HCT116 (cell line): ENCODE results near the gene CADPS2. TPM values are rescaled to one million over a fixed set of nuclear protein-coding genes. Genes with fewer than 3 reads are reported as not detected.
A peak's percentile ranks its signal among the peaks of the same experiment; 100 is the strongest.

Experiments used
- ATAC-seq: fragments of 200-7000 bp; cut with Tn5 transposase; 2 replicates; pipeline ENCODE4 v1.9.1; 2020; ENCODE audit warnings: mild to moderate bottlenecking, moderate library complexity
- BruUV-seq: library from RNA; stranded (reverse); fragments of 400-500 nt; replicated peaks from 2 replicates; lab custom pipeline; 2021; lab: Mats Ljungman, UMichigan
- CTCF ChIA-PET: fragments of 300-600 bp; sonication (Branson Sonifier 250); formaldehyde crosslinking; loops from one replicate; lab custom pipeline; 2021; ENCODE audit warnings: antibody characterized with exemption; lab: Charles Lee
- POLR2A ChIA-PET: fragments of 300-600, 350-600 bp; sonication (Branson Sonifier 250); formaldehyde crosslinking; loops from one replicate; lab custom pipeline; 2021; ENCODE audit warnings: antibody characterized with exemption; lab: Charles Lee
- RAD21 ChIA-PET, 2 experiments: fragments of 300-600 bp; sonication (Branson Sonifier 250); formaldehyde crosslinking; loops; one replicate each; lab custom pipeline; 2023; ENCODE audit warnings: low total read pairs in 2 of 2; ENCODE audit not compliant: uncharacterized antibody in 2 of 2, unreplicated experiment in 2 of 2, low non-redundant PET in 1 of 2; lab: Charles Lee
- DNase-seq: peaks from one replicate; pipeline ENCODE4 v3.0.0-alpha.2; 2010; ENCODE audit warnings: low read depth, low spot score
- H2AFZ ChIP-seq: fragments of 200-600 bp; shearing (Covaris generic), sonication (generic); 2 replicates; pipeline ENCODE4 v1.6.1; 2017; ENCODE audit warnings: low read depth, mixed run types, mixed read lengths, antibody characterized with exemption, low read length; ENCODE audit not compliant: poor library complexity, severe bottlenecking
- H3K27ac ChIP-seq: 2 replicates; pipeline ENCODE4 v1.5.1; 2012; ENCODE audit warnings: low read depth, low read length
- H3K27me3 ChIP-seq: fragments of 200-600 bp; sonication (generic); 2 replicates; pipeline ENCODE4 v1.6.1; 2016; ENCODE audit warnings: mixed run types, low read length, mixed read lengths; ENCODE audit not compliant: insufficient read depth
- H3K36me3 ChIP-seq, 2 experiments: fragments of 200-500 bp in 1 of 2; fragments of 200-600 bp in 1 of 2; sonication (Bioruptor generic) in 1 of 2; sonication (generic) in 1 of 2; 2 replicates each; pipeline versions ENCODE4 v1.5.1 to v1.6.1; 2014 to 2016; ENCODE audit warnings: low read length in 2 of 2, inconsistent platforms in 1 of 2, mixed read lengths in 1 of 2, mixed run types in 1 of 2; ENCODE audit not compliant: insufficient read depth in 2 of 2, control insufficient read depth in 1 of 2
- H3K4me1 ChIP-seq, 2 experiments: fragments of 200-600 bp in 1 of 2; sonication (generic) in 1 of 2; 2 replicates each; pipeline versions ENCODE4 v1.5.1 to v1.6.1; 2012 to 2017; ENCODE audit warnings: low read length in 2 of 2, inconsistent platforms in 1 of 2, mild to moderate bottlenecking in 1 of 2, mixed read lengths in 1 of 2, mixed run types in 1 of 2, moderate library complexity in 1 of 2; ENCODE audit not compliant: insufficient read depth in 2 of 2, control insufficient read depth in 1 of 2
- H3K4me2 ChIP-seq: fragments of 200-600 bp; sonication (generic); 2 replicates; pipeline ENCODE4 v1.6.1; 2017; ENCODE audit warnings: mixed run types, low read length, mixed read lengths
- H3K4me3 ChIP-seq, 2 experiments: fragments of 200-600 bp in 1 of 2; sonication (generic) in 1 of 2; replicated peaks in 1 of 2; 2 replicates each; pipeline ENCODE4 v1.5.1; 2011 to 2016; ENCODE audit warnings: low read length in 2 of 2, control low read depth in 1 of 2, low read depth in 1 of 2, mild to moderate bottlenecking in 1 of 2, mixed read lengths in 1 of 2, mixed run types in 1 of 2
- H3K79me2 ChIP-seq: fragments of 200-600 bp; sonication (generic); 2 replicates; pipeline ENCODE4 v1.6.1; 2017; ENCODE audit warnings: mild to moderate bottlenecking, mixed run types, low read length, moderate library complexity, mixed read lengths; ENCODE audit not compliant: insufficient read depth
- H3K9ac ChIP-seq: fragments of 200-600 bp; sonication (generic); 2 replicates; pipeline ENCODE4 v1.6.1; 2016; ENCODE audit warnings: low read length, mixed read lengths
- H3K9me2 ChIP-seq: fragments of 200-600 bp; sonication (generic), shearing (Covaris generic); 2 replicates; pipeline ENCODE4 v1.6.1; 2017; ENCODE audit warnings: mixed run types, mild to moderate bottlenecking, moderate library complexity; ENCODE audit not compliant: insufficient read depth
- H3K9me3 ChIP-seq, 2 experiments: fragments of 200-500 bp in 1 of 2; fragments of 200-600 bp in 1 of 2; sonication (Bioruptor generic) in 1 of 2; sonication (generic) in 1 of 2; 2 replicates each; pipeline ENCODE4 v1.6.1; 2014 to 2017; ENCODE audit warnings: low read length in 2 of 2, mixed read lengths in 2 of 2, inconsistent platforms in 1 of 2, low read depth in 1 of 2, mild to moderate bottlenecking in 1 of 2, mixed run types in 1 of 2, moderate library complexity in 1 of 2; ENCODE audit not compliant: control insufficient read depth in 1 of 2, insufficient read depth in 1 of 2
- H4K20me1 ChIP-seq: fragments of 200-600 bp; sonication (generic), shearing (Covaris generic); 2 replicates; pipeline ENCODE4 v1.6.1; 2017; ENCODE audit warnings: mixed run types, mild to moderate bottlenecking, moderate library complexity; ENCODE audit not compliant: insufficient read depth
- CEBPB ChIP-seq: IDR thresholded peaks from 2 replicates; pipeline ENCODE4 v1.6.1; 2012; ENCODE audit warnings: low read depth
- FOSL1 ChIP-seq: IDR thresholded peaks from 2 replicates; pipeline ENCODE4 v1.6.1; 2012; ENCODE audit warnings: low read depth
- JUND ChIP-seq: IDR thresholded peaks from 2 replicates; pipeline ENCODE4 v1.6.1; 2012
- RAD21 ChIP-seq: IDR thresholded peaks from 2 replicates; pipeline ENCODE4 v1.6.1; 2012; ENCODE audit warnings: low read depth, mild to moderate bottlenecking
- SIN3A ChIP-seq: IDR thresholded peaks from 2 replicates; pipeline ENCODE4 v1.6.1; 2012; ENCODE audit warnings: low read depth
- intact Hi-C: fragments of 100-400 bp; cut with micrococcal nuclease; formaldehyde crosslinking; loops from 2 replicates; pipeline ENCODE4 v1.10.0; 2022
- total RNA-seq: library from RNA; stranded (reverse); gene quantifications from one replicate; pipeline ENCODE4 v1.2.1, GENCODE V29; 2021; ENCODE audit not compliant: unreplicated experiment

CADPS2 gene
- total RNA-seq, 1 experiment from 2014 or later, result 7.5 TPM

- H3K9me2 ChIP-seq, result no peaks in the 10 kb centered on the region
- no peak overlapping the region for H2AFZ ChIP-seq
- no peaks in the 10 kb centered on the region for H3K27me3 ChIP-seq
- no peaks in the 10 kb centered on the region for H4K20me1 ChIP-seq
- H3K4me1 ChIP-seq, result no peaks in the 10 kb centered on the region
- H3K27ac ChIP-seq, result no peak overlapping the region
- TF ChIP-seq CEBPB (no peak), FOSL1 (no peak), JUND (no peak)
- ATAC-seq, result no peak
- no peak overlapping the region for H3K9ac ChIP-seq
- H3K79me2 ChIP-seq, result no peaks in the 10 kb centered on the region
- DNase-seq, result no peak
- no TSS peak for BruUV-seq
- H3K9me3 ChIP-seq, result no peaks in the 10 kb centered on the region
- ChIA-PET RAD21 (no interaction called here), POLR2A (interaction anchor here (0.5 kb wide), 1 partner anchor 237 kb away, joined by 3 read pairs; no protein-coding TSS in a partner anchor), CTCF (no interaction called here)
- H3K36me3 ChIP-seq, result no peaks in the 10 kb centered on the region
- no peak overlapping the region for H3K4me2 ChIP-seq
- intact Hi-C loops, result no loop called here
- no peak overlapping the region for H3K4me3 ChIP-seq
Measured at GRCh38 chr7:122291189-122291588, 595.1 kb downstream of the CADPS2 start.

- Histone ChIP-seq H3K9me2 (no peaks in the 10 kb centered on the region), H4K20me1 (no peaks in the 10 kb centered on the region), H3K36me3 (no peaks in the 10 kb centered on the region), H2AFZ (no peak overlapping the region)
- no peak for ATAC-seq
- RAD21 ChIA-PET, result no interaction called here
- BruUV-seq, result no TSS peak
- CTCF ChIA-PET, result no interaction called here
- TF ChIP-seq RAD21 (peak; percentile 26; the same call in 1 of the 2 replicates), SIN3A (no peak)
- TF ChIP-seq, all 23 proteins: peak for 1
- intact Hi-C loops, result no loop called here
- Histone ChIP-seq H3K9me3 (no peaks in the 10 kb centered on the region), H3K79me2 (no peaks in the 10 kb centered on the region), H3K4me2 (no peak overlapping the region), H3K9ac (no peak overlapping the region), H3K27me3 (no peaks in the 10 kb centered on the region), H3K4me1 (no peaks in the 10 kb centered on the region), H3K27ac (no peak overlapping the region), H3K4me3 (no peak overlapping the region)
- POLR2A ChIA-PET, result no interaction called here
- DNase-seq, result no peak
Measured at GRCh38 chr7:122290476-122290875, 595.8 kb downstream of the CADPS2 start.
